Lung (tissue), 12 donors: ENCODE data around the gene GALNT2. TPM values are rescaled to one million over a fixed set of nuclear protein-coding genes. Genes with fewer than 3 reads are reported as not detected.

ENCODE experiments used
- ATAC-seq: fragments of 200-7000 bp; cut with Tn5 transposase; one replicate; pipeline ENCODE4 v1.9.1; 2020; ENCODE audit warnings: moderate number of reproducible peaks; ENCODE audit not compliant: insufficient read depth, low FRiP score
- DNase-seq, 3 donors: peaks; one replicate each; pipeline ENCODE4 v3.0.0-alpha.2; 2013 to 2017
- H3K27ac ChIP-seq, 2 donors: one replicate each; pipeline ENCODE4 v1.5.1; 2013; ENCODE audit warnings: mild to moderate bottlenecking in 2 of 2, moderate library complexity in 2 of 2, control low read depth in 1 of 2, inconsistent platforms in 1 of 2, low read depth in 1 of 2, low read length in 1 of 2
- H3K27me3 ChIP-seq, 3 donors: one replicate each; pipeline ENCODE4 v1.5.1; 2013; ENCODE audit warnings: low read length in 2 of 3; ENCODE audit not compliant: control insufficient read depth in 3 of 3, insufficient read depth in 3 of 3
- H3K36me3 ChIP-seq, 4 donors: one replicate each; pipeline ENCODE4 v1.5.1; 2013; ENCODE audit warnings: low read length in 4 of 4, mild to moderate bottlenecking in 1 of 4, moderate library complexity in 1 of 4; ENCODE audit not compliant: control insufficient read depth in 4 of 4, insufficient read depth in 4 of 4
- H3K4me1 ChIP-seq, 5 donors: one replicate each; pipeline ENCODE4 v1.5.1; 2013; ENCODE audit warnings: low read length in 5 of 5, mild to moderate bottlenecking in 2 of 5, moderate library complexity in 1 of 5; ENCODE audit not compliant: control insufficient read depth in 5 of 5, insufficient read depth in 5 of 5
- H3K4me3 ChIP-seq: one replicate; pipeline ENCODE4 v1.5.1; 2013; ENCODE audit warnings: mild to moderate bottlenecking, control low read depth, moderate library complexity
- H3K9ac ChIP-seq, 2 donors: one replicate each; pipeline ENCODE4 v1.5.1; 2013; ENCODE audit warnings: low read length in 2 of 2, control low read depth in 1 of 2; ENCODE audit not compliant: insufficient read depth in 1 of 2
- H3K9me3 ChIP-seq, 4 donors: one replicate each; pipeline ENCODE4 v1.5.1; 2013; ENCODE audit warnings: low read length in 3 of 4, mild to moderate bottlenecking in 1 of 4, moderate library complexity in 1 of 4; ENCODE audit not compliant: control insufficient read depth in 4 of 4, insufficient read depth in 3 of 4
- CTCF ChIP-seq: IDR thresholded peaks from 2 replicates; pipeline ENCODE4 v1.5.1; 2012; ENCODE audit warnings: mild to moderate bottlenecking; ENCODE audit errors: control extremely low read depth, extremely low read depth
- WGBS, 2 donors: extraction: QIAGEN DNeasy Blood & Tissue Kit; methylation state at CpG; one replicate each; pipeline ENCODE4 v1.1.7; 2013; 5-methylcytosine and 5-hydroxymethylcytosine counted together
- polyA plus RNA-seq, 2 donors: library from polyadenylated mRNA; stranded (reverse); fragments of 200-250 nt; gene quantifications; one replicate each; pipeline ENCODE4 v1.2.1, GENCODE V29; 2013
- total RNA-seq, 2 donors: library from RNA; depleted of rRNA in 1 of 2; stranded (reverse); fragments of >200 nt in 1 of 2; gene quantifications; one replicate each; pipeline ENCODE4 v1.2.1, GENCODE V29; 2014 to 2021
- donor health status: control.
- donor health status: control.
- donor health status: Bipolar disorder and iron deficiency.
- donor health status: healthy.
- donor health status: DM: yes; HTN: yes; CAD: no.

GALNT2 gene
- total and polyA plus RNA-seq, 4 donors = 23.1 to 101 (median 58.9) TPM

DNA sequence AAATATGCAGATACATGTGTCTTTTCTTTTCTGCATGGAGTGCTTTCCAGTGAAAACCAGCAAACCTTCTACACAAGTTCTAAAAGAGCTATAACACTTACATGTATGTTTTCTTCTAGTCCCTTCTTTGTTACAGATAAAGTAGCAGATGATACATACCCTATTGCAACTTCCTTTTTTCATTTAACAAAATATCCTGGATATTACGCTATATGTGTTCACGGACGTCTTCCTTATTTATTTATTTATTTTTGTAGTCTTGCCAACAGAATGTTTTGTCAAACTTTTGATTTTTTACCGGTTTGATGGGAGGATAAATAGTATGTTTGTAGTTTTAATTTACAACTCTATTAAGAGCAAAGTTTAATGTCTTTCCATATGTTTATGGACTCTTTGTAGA is 5.2 kb upstream of the GALNT2 start:
- peaks cover 0 to 7% (median 2%) of the 10 kb centered on the region in 4 donors for H3K9me3 ChIP-seq
- no peak overlapping the region for H3K9ac ChIP-seq
- H3K4me3 ChIP-seq = no peak overlapping the region
- H3K4me1 ChIP-seq = peaks cover 0 to 8% (median 0%) of the 10 kb centered on the region in 5 donors
- DNase-seq (no peak), ATAC-seq (no peak)
- no peak overlapping the region for H3K27ac ChIP-seq
- TF ChIP-seq CTCF = no peak
- 54 to 84% methylated on average over 4 of the region's 4 CpGs for WGBS, 2 donors
- H3K36me3 ChIP-seq = no peaks in the 10 kb centered on the region
- H3K27me3 ChIP-seq = peaks cover 0 to 3% (median 0%) of the 10 kb centered on the region in 3 donors

DNA sequence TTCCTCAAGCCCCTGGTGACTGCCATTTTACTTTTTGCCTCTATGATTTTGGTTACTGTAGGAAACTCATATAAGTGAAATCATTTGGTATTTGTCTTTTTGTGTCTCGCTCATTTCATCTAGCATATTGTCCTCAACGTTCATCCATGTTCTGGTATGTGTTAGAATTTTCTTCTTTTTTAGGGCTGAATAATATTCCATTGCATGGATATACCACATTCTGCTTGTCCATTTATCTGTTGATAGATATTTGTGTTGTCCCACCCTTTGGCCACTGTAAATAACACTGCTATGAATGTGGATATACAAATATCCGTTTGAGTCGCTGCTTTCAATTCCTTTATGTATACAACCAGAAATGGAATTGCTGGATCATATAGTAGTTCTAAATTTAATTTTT is 4.5 kb upstream of the GALNT2 start:
- H3K9ac ChIP-seq = no peak overlapping the region
- no peak for DNase-seq
- no peak overlapping the region for H3K4me3 ChIP-seq
- H3K36me3 ChIP-seq = no peaks in the 10 kb centered on the region
- peaks cover 0 to 8% (median 0%) of the 10 kb centered on the region in 5 donors for H3K4me1 ChIP-seq
- H3K9me3 ChIP-seq = peaks cover 0 to 7% (median 2%) of the 10 kb centered on the region in 4 donors
- no peak overlapping the region for H3K27ac ChIP-seq
- TF ChIP-seq CTCF = no peak
- H3K27me3 ChIP-seq = peaks cover 0 to under 1% (median 0%) of the 10 kb centered on the region in 3 donors
- 72 to 89% methylated on average over 4 of the region's 4 CpGs for WGBS, 2 donors
- no peak for ATAC-seq

DNA sequence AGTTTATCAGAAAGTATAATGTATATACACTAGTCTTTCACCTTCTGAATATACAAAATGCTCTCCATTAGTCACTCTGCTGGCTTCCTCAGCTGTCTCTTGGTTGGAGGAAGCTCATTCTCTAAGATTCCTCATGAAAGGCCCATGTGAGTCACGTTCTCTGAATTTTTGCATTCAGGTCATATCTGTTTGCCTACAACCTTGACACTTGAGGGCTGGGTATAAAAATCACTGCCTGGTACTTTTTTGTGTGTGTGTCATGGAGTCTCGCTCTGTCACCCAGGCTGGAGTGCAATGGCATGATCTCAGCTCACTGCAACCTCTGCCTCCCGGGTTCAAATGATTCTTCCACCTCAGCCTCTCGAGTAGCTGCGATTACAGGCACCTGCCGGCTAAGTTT is 2.8 kb upstream of the GALNT2 start:
- no peaks in the 10 kb centered on the region for H3K36me3 ChIP-seq
- H3K9ac ChIP-seq = no peak overlapping the region
- no peak for TF ChIP-seq CTCF
- H3K27ac ChIP-seq = no peak overlapping the region
- no peak for DNase-seq
- no peaks in the 10 kb centered on the region for H3K27me3 ChIP-seq
- ATAC-seq = no peak
- H3K4me1 ChIP-seq = peaks cover 0 to 18% (median 4%) of the 10 kb centered on the region in 5 donors
- H3K9me3 ChIP-seq = peaks cover 0 to 7% (median 2%) of the 10 kb centered on the region in 4 donors
- WGBS, 2 donors = 95% methylated on average over 6 of the region's 6 CpGs
- no peak overlapping the region for H3K4me3 ChIP-seq

- 75 to 90% methylated on average over 2 of the region's 2 CpGs for WGBS, 2 donors
- ATAC-seq = no peak
Observed at GRCh38 chr1:230065161-230065560, 1.9 kb upstream of the GALNT2 start.

More at GRCh38 chr1:230065161-230065560, 1.9 kb upstream of the GALNT2 start:
- Histone ChIP-seq H3K4me1 (peaks cover 0 to 18% (median 4%) of the 10 kb centered on the region in 5 donors), H3K36me3 (no peaks in the 10 kb centered on the region), H3K9ac (no peak overlapping the region), H3K27ac (no peak overlapping the region), H3K27me3 (peaks cover 0 to under 1% (median 0%) of the 10 kb centered on the region in 3 donors), H3K9me3 (peaks cover 0 to 7% (median 2%) of the 10 kb centered on the region in 4 donors), H3K4me3 (no peak overlapping the region)
- DNase-seq = no peak
- no peak for TF ChIP-seq CTCF
